Measurements from ENCODE around the gene BTBD10.

DNA sequence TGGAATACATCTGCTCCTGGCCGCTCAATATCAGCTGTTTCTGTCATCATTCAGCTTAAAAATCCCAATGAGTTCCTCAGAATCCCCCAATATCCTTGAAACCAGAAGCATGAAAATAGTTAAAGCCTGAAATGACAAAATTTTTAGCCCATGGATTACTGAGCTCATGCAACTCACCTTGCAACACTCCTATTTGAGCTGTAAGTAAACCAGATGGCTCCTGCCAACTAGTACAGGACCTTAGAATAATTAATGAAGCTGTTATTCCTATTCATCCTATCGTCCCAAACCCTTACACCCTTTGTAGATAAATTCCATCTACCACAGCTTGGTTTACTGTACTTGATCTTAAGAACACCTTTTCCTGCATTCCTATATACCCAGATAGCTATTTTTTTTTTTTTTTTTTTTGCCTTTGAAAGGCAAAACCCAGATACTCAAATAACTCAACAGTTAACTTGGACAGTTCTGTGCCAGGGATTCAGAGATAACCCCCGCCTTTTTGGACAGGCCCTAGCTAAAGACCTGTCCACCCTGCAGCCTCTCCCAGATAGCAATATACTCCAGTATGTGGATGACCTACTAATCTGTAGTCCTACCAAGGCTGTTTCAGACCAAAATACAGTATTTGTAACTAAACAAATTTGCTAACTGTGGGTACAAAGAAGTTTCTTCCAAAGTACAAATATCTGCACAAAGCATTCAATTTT is 10.1 kb upstream of the BTBD10 start:
- TF ChIP-seq GATA3 (IDR thresholded peaks at IDR 0.05; ENCODE audit: low read depth, low read length) (no peak), GATA2 (IDR thresholded peaks at IDR 0.05; ENCODE audit: low read depth, low read length) (no peak)
